ENCODE data around the gene CACNA2D2.
A peak's percentile ranks its signal among the peaks of the same experiment; 100 is the strongest.

Gene CACNA2D2

DNA sequence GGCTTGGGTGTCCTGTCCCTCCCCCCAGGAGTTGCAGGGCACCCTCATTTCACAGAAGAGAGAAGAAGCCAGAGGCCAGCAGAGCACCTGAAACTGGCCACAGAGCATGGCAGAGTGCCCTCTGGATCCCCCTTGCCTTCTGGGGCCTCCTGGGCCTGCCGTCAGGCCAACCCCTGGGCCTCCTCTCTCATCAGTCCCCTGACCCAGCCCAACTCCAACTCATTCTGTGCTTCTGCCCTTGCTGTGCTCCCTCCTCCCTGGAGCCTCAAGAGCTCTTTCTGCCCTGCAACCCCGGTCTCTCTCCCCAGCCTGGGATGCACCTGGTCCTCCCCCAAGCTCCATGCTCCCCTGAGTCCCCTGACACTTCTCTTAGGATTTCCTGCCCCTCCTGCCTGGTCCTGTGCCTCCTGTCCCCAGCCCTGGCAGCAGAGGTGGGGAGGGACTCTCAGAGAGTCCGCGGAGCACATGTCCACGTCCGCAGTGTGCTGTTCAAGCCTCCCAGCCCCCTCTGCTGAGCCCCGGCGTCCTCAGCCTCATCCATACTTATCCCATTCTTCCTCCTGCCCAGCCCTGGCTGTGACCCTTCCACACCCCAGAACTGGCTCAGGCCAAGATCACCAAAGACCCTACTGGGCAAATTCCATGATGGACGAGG is 30.5 kb upstream of the CACNA2D2 start:
- Mint-ChIP-seq H3K4me3 (no peak overlapping the region), H3K4me1 (ENCODE audit: low read depth) (no peaks in the 10 kb centered on the region), H3K27ac (no peak overlapping the region), H3K36me3 (ENCODE audit: low read depth) (no peaks in the 10 kb centered on the region), H3K9me3 (no peaks in the 10 kb centered on the region), H3K27me3 (ENCODE audit: low read depth) (peaks cover 65% of the 10 kb centered on the region)

DNA sequence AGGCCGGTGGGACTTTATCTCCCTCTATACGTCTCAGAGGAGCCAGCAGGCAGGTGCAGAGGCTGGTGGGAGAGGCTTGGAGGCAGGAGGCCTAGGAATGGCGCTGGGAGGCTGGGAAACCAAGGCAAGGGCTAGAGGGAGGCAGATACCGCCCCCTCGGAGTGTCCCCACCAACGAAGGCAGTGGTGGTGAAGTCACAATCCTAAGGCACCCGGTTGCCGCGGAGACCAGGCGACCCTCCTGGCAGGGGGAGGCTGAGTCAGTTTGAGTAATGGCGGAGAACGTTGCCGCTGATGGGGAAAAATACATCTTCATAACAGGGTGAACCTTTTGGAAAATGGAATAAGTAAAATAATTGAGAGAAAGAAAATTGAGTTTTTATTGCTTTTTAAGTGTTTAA is 29.9 kb upstream of the CACNA2D2 start:
- Mint-ChIP-seq H3K4me3 (no peak overlapping the region), H3K9me3 (no peaks in the 10 kb centered on the region), H3K4me1 (ENCODE audit: low read depth) (no peaks in the 10 kb centered on the region), H3K27me3 (ENCODE audit: low read depth) (peaks cover 65% of the 10 kb centered on the region), H3K27ac (no peak overlapping the region), H3K36me3 (ENCODE audit: low read depth) (no peaks in the 10 kb centered on the region)

DNA sequence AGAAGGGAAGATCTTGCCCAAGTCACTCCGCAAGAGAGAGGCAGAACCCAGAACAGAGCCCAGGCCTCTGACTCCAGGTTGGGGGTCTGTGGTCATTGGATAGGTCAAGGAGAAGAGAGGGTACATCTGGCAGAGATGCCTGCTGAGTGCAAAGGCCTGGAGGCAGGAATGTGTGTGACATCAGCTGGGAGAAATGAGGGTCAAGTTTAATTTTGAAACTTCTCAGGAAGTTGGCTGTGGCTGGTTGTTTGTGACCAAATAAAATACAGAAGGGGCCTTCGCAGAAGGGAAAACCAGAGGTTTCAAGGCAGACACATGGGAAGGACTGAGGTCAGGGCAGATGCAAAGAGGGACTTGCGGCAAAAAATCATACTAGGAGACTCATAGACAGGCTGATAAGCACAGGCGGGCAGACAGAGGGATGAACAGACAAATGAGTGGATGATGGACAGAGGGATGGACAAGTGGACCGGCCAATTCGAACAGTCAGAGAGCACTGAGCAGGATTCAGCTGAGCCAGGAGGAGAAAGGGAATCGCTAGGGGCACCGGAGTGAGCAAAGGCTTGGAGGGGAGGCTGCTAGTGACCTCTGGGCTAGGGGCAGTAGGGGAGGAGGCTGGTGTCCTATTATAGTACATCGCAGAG is 28.8 kb upstream of the CACNA2D2 start:
- peaks cover 57% of the 10 kb centered on the region for H3K27me3 Mint-ChIP-seq (ENCODE audit: low read depth)
- H3K27ac Mint-ChIP-seq, result no peak overlapping the region
- no peaks in the 10 kb centered on the region for H3K4me1 Mint-ChIP-seq (ENCODE audit: low read depth)
- H3K9me3 Mint-ChIP-seq, result no peaks in the 10 kb centered on the region
- H3K4me3 Mint-ChIP-seq, result no peak overlapping the region
- no peaks in the 10 kb centered on the region for H3K36me3 Mint-ChIP-seq (ENCODE audit: low read depth)

DNA sequence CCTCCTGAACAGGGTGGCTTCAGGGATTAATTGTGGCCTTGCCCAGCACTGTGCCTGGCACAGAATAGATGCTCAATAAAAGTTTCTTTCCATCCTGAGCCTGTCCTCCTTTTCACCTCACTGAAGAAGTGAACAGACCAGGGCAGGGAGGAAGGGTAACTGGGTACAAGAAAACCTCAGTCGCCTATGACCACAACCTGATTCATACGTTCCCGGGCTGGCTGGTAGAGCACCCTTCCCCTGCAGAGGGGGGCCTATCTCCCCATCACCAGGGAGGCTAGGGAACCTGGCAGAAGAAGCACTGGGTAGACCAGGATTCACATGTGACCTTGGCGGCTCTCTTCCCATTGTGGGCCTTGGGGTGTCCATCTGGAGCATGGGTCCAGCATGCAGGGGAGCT is 27.8 kb upstream of the CACNA2D2 start:
- H3K27ac Mint-ChIP-seq, result no peak overlapping the region
- H3K4me1 Mint-ChIP-seq (ENCODE audit: low read depth), result no peaks in the 10 kb centered on the region
- H3K36me3 Mint-ChIP-seq (ENCODE audit: low read depth), result no peaks in the 10 kb centered on the region
- H3K9me3 Mint-ChIP-seq, result no peaks in the 10 kb centered on the region
- no peak overlapping the region for H3K4me3 Mint-ChIP-seq
- peaks cover 52% of the 10 kb centered on the region for H3K27me3 Mint-ChIP-seq (ENCODE audit: low read depth)

DNA sequence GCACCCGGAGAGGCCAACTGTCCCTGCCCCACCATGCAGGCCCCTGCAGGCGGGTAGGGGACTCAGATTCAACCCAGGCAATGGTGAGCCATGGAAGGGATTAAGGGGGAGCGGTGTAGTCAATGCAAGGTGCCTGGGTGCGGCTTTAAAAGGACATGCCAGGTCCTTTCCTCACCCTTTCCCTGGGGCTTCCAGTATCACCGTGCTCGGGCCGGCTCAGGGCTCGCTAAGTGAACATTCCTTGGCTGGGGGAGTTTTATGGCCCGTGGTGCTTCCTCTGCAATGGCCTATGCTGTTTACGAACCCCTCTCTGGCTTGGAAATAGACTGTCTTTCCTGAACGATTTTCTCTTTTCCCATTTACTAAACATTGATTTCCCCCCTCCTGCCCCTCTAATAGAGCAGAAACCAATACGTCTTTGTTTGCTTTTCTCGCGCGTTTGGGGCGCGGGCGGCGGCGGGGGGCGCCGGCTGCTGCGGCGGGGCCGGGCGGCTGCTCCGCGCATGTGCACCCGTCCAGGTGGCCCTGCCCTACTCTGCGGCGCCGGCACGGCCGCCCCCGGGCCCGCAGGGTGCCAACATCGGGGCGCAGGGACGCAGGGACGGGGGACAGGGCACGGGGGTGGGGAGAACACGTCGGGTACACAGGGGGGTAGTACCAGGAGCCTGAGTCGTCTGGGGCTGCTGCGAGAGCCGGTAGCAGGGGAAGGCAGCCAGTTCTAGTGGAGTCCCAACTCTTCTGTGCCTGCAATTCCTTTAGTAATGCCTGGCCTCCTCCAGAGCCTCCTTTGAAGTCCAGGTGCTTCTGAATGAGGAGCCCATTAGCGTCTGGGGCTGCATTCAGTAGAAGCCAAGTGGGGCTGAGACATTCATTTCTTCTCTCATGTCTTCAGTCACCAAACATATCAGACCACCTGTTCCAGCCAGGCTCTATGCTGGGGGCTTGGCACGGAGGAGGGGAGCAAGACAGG is 26.9 kb upstream of the CACNA2D2 start:
- H3K9me3 Mint-ChIP-seq, result no peaks in the 10 kb centered on the region
- no peak overlapping the region for H3K27ac Mint-ChIP-seq
- H3K27me3 Mint-ChIP-seq (ENCODE audit: low read depth), result peaks cover 52% of the 10 kb centered on the region
- no peak overlapping the region for H3K4me3 Mint-ChIP-seq
- H3K4me1 Mint-ChIP-seq (ENCODE audit: low read depth), result peaks cover 3% of the 10 kb centered on the region
- H3K36me3 Mint-ChIP-seq (ENCODE audit: low read depth), result no peaks in the 10 kb centered on the region

DNA sequence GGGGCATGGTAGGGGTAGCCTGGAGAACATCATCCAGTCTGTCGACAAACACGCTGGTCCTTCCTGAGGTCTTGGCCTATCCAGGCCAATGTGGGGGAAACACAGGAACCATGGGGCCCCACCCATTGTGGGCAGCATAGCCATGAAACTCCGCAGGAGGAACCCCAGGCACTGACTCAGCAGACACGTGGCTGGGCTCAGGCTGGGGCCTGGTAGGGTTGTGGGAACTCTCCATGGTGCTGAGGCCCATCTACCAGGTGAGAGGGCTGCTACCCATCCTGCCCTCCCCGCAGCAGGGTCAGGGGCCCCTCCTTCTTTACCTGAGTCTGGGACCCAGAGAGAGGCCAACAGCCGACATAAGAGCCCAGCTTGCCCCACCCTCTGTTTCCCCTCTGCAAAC is 22.6 kb upstream of the CACNA2D2 start:
- Mint-ChIP-seq H3K9me3 (no peaks in the 10 kb centered on the region), H3K27ac (no peak overlapping the region), H3K4me3 (no peak overlapping the region), H3K27me3 (ENCODE audit: low read depth) (peaks cover 30% of the 10 kb centered on the region), H3K36me3 (ENCODE audit: low read depth) (no peaks in the 10 kb centered on the region), H3K4me1 (ENCODE audit: low read depth) (peaks cover 3% of the 10 kb centered on the region)

DNA sequence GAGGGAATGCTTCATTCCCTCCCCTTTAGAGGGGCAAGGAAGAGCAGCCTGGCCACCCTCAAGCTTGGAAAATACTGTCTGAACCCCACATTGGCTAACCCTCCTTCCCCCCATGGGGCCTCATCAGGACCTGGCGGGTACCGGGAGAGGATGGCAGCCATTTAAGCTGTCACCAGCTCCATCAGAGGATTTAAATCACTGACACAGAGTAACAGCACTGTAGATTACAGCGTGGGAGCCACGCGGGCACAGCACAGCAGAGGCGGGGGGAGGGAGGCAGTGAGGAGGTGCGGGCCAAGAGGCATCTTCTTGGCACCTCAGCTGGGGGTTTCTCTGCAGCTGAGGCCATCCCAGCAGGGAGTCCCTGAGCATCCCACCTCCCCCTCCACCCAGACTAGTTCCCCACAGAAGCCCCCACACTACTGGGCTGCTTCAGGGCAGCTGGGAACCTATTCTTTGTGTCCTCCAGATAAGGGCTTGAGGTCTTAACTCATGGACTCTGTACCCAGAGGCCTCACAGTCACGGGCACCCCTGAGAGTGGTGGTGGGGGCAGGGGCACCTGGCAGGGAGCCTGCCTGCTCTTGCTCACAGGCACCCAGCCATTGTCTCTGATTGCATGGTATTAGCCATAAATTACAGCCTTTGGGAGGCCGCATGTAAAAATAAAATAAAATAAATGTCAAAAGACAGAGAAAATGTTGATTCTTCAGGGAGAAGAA is 21.9 kb upstream of the CACNA2D2 start:
- no peaks in the 10 kb centered on the region for H3K9me3 Mint-ChIP-seq
- H3K4me3 Mint-ChIP-seq, result no peak overlapping the region
- H3K4me1 Mint-ChIP-seq (ENCODE audit: low read depth), result peaks cover 3% of the 10 kb centered on the region
- peaks cover 26% of the 10 kb centered on the region for H3K27me3 Mint-ChIP-seq (ENCODE audit: low read depth)
- H3K36me3 Mint-ChIP-seq (ENCODE audit: low read depth), result no peaks in the 10 kb centered on the region
- H3K27ac Mint-ChIP-seq, result no peak overlapping the region

DNA sequence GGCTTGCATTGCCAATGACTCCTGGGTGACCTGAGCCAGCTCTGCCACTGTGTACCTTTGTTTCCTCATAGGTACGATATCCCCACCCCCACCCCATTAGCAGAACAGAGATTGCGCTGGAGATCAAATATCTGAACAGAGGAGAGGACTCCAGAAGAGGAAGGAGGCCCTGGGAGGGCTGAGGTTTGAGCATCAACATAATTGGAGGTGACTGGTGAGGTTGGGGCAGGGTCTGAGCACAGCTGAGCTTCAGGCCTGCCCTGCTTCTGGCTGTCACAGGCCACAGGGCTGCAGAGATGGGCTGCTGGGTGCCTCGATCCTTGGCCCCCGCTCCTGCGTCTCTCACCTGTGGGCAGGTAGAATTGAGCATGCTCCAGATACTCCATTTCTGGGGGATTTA is 21.3 kb upstream of the CACNA2D2 start:
- no peak overlapping the region for H3K27ac Mint-ChIP-seq
- no peak overlapping the region for H3K4me3 Mint-ChIP-seq
- H3K36me3 Mint-ChIP-seq (ENCODE audit: low read depth), result no peaks in the 10 kb centered on the region
- peaks cover 3% of the 10 kb centered on the region for H3K4me1 Mint-ChIP-seq (ENCODE audit: low read depth)
- no peaks in the 10 kb centered on the region for H3K9me3 Mint-ChIP-seq
- H3K27me3 Mint-ChIP-seq (ENCODE audit: low read depth), result peaks cover 20% of the 10 kb centered on the region

DNA sequence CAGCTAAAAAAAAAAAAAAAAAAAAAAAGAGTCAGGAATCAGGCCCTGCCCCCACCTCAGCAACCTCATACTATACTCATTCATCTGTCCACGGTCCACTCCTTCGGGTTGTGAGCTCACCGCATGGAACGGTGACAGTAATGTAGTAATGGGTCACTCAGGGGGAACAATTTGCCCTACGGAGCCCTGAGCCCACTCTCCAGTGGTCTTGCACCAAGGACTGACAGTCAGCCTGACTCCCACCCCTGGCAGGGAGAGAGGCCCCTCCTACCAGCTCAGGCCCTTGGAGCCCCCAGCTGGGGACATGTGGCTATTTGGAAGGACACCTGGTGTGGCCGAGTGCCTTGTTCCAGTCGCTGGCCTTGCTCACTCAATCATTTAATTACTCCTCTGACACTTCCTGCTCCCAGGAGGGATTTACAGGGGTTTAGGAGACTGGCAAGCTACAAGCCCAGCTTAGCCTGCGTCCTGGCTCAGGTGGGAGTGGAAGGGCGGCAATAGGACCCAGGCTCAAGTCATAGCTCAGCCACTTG is 19.9 kb upstream of the CACNA2D2 start:
- Mint-ChIP-seq H3K9me3 (no peaks in the 10 kb centered on the region), H3K27me3 (ENCODE audit: low read depth) (peaks cover 15% of the 10 kb centered on the region), H3K36me3 (ENCODE audit: low read depth) (no peaks in the 10 kb centered on the region), H3K4me1 (ENCODE audit: low read depth) (peaks cover 11% of the 10 kb centered on the region), H3K4me3 (no peak overlapping the region), H3K27ac (no peak overlapping the region)

DNA sequence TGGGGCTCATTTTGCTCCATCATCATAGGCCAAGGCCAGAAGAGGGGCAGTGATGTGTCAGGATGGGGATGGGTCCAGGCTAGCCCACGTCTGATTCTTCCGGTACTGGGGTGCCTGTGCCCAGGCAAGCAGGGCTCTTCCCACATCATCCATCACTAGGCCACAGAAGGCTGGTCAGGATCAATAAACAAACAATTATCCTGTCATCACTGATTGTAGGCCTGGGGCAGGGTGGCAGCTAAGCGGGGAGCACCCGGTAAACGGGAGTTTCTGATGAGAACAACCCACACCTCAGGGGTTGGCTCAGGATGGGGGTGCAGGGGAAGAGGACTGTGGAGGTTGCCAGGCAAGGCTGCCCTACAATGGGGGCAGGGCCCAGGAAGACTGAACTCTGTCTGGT is 18.1 kb upstream of the CACNA2D2 start:
- H3K27me3 Mint-ChIP-seq (ENCODE audit: low read depth), result peaks cover 20% of the 10 kb centered on the region
- no peaks in the 10 kb centered on the region for H3K36me3 Mint-ChIP-seq (ENCODE audit: low read depth)
- no peak overlapping the region for H3K27ac Mint-ChIP-seq
- H3K4me3 Mint-ChIP-seq, result no peak overlapping the region
- no peaks in the 10 kb centered on the region for H3K9me3 Mint-ChIP-seq
- peaks cover 11% of the 10 kb centered on the region for H3K4me1 Mint-ChIP-seq (ENCODE audit: low read depth)

DNA sequence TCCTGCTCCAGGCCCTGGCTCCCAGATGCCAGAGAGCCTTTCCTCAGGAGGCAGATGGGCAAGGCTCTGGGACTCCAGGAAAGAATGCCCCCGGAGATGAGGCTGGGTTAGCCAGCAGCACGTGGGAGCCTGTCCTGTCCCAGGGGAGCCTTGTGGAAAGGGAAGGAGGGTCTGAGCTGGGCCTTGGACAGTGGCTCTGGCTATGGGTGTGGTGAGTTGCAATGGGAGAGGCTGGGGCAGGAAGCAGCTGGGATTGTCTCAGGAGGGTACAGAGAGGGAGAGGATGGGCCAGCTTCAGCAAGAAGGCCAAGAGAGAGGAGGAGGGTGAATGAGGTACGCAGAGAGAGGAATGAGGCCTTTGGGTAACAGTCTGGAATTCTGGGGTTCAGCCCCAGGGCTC is 17.4 kb upstream of the CACNA2D2 start:
- H3K36me3 Mint-ChIP-seq (ENCODE audit: low read depth), result no peaks in the 10 kb centered on the region
- peaks cover 22% of the 10 kb centered on the region for H3K27me3 Mint-ChIP-seq (ENCODE audit: low read depth)
- H3K9me3 Mint-ChIP-seq, result no peaks in the 10 kb centered on the region
- no peak overlapping the region for H3K27ac Mint-ChIP-seq
- H3K4me1 Mint-ChIP-seq (ENCODE audit: low read depth), result peaks cover 10% of the 10 kb centered on the region
- no peak overlapping the region for H3K4me3 Mint-ChIP-seq

DNA sequence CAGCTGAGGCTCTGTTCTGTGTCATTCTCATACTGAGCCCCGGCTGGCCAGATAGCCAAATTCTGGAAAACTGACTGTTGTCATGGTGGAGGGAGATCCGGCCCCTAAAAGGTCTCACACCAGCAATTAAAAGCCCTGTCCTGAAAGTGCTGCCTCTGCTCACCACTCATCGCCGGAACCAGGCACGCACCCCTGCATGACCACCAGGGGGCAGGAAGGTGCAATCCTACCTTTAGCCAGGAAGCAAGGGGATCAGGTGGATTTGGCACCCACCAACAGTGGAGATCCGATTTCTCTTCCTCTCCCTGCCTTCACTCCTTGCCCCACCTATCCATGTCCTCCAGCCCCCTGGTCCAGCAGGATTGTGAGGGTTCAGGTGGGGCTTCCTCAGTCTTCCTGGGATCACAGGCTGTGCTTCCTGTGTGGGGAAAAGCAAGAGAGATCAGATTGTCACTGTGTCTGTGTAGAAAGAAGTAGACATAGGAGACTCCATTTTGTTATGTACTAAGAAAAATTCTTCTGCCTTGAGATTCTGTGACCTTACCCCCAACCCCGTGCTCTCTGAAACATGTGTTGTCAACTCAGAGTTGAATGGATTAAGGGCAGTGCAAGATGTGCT is 16.1 kb upstream of the CACNA2D2 start:
- Mint-ChIP-seq H3K36me3 (ENCODE audit: low read depth) (no peaks in the 10 kb centered on the region), H3K27me3 (ENCODE audit: low read depth) (peaks cover 27% of the 10 kb centered on the region), H3K4me3 (no peak overlapping the region), H3K4me1 (ENCODE audit: low read depth) (peaks cover 8% of the 10 kb centered on the region), H3K27ac (peak overlapping the region; percentile 8), H3K9me3 (no peaks in the 10 kb centered on the region)

DNA sequence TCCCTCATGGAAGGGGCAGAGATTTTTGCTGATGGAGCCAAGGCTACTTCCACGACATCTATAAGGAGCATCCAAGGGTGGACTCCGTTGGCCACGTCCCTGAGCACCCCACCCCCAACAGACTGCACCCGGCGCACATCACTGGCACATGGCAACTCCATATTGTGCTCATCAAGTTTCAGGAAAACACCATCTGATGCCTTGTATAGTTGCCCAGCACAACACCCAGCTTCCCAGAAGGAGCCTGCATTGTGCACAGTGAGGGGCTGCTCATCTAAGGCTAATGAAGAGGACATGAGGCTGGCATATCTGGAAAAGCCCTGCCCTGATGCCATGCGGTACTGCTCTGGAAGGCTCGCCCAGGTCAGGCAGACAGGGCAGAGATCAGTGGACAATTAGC is 15.0 kb upstream of the CACNA2D2 start:
- no peak overlapping the region for H3K4me3 Mint-ChIP-seq
- H3K27ac Mint-ChIP-seq, result no peak overlapping the region
- H3K4me1 Mint-ChIP-seq (ENCODE audit: low read depth), result peaks cover 8% of the 10 kb centered on the region
- peaks cover 35% of the 10 kb centered on the region for H3K27me3 Mint-ChIP-seq (ENCODE audit: low read depth)
- H3K9me3 Mint-ChIP-seq, result no peaks in the 10 kb centered on the region
- no peaks in the 10 kb centered on the region for H3K36me3 Mint-ChIP-seq (ENCODE audit: low read depth)

DNA sequence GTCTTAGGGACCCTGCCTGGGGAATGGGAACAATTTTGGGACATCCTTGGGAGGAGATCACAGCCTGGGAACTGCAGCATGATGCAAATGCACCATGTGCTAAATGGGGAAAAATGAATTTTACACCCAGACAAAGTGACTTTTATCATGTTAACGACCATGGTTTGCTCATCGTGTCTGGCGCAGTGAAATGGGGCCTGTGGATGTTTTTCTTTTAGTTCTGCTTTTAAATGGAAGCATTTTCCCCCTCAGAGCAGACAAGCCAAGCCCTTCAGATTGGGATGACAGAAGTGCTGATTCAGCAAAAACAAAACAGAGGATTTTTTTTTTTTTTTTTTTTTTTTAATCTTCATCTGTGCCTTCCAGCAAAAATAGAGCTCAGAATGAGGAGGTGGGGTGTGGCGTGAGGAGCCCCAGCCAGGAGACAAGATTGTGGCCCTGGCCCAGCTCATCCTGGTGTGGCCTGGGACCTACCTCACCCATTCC is 14.3 kb upstream of the CACNA2D2 start:
- no peak overlapping the region for H3K4me3 Mint-ChIP-seq
- H3K4me1 Mint-ChIP-seq (ENCODE audit: low read depth), result peaks cover 8% of the 10 kb centered on the region
- H3K27me3 Mint-ChIP-seq (ENCODE audit: low read depth), result peaks cover 35% of the 10 kb centered on the region
- H3K9me3 Mint-ChIP-seq, result no peaks in the 10 kb centered on the region
- H3K27ac Mint-ChIP-seq, result no peak overlapping the region
- no peaks in the 10 kb centered on the region for H3K36me3 Mint-ChIP-seq (ENCODE audit: low read depth)

Data from T-helper 1 cell treated with Interleukin-12 subunit alpha and Interleukin-12 subunit beta and Interleukin-4 antibody, amounts not matched to agents 30 μg/mL and 1 μg/mL, for 36 hours (primary cell).